Activated CD8-positive, alpha-beta memory T cell treated with anti-CD3 and anti-CD28 coated beads, Interleukin-2, amount 50 U/mL, for 4 hours (primary cell): ENCODE measurements around the gene GALNT9.
"Not testable (repeated sequence)": the region's sequence is repeated elsewhere in the genome, so short reads cannot be mapped to it uniquely, and the experiment has no call there.

Experiments used
- DNase-seq: peaks from one replicate; pipeline ENCODE4 v3.0.0-alpha.2; 2020

Gene GALNT9

GRCh38 chr12:132358241-132359225 lies 29.1 kb upstream of the GALNT9 start:
- DNase-seq, result not testable (repeated sequence)

DNA sequence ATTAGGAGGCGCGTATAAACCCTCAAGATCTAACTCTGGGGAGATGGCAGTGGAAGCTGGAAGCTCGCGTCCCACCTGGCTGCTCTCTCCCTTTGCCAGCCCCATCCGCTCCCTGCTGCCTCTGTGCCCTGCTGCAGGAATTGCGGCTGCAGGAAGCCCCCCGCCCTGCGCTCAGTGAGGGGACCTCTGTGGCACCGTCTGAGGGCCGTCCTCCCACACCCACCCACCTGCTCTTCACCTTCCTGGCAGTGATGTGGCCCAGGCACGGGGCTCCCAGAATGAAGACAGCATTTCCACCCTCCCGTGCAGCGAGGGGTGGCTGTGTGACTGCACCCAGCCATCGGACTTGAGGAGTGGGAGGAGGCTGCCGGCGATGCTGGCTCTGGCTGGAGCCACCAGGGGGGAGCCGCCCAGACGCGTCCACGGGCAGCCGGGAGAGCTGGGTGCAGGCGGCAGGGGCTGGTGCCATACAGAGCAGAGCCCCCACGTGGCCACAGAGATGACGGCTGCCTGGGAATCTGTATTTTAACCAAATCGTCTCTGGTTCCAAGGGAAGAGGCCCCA lies 28.3 kb upstream of the GALNT9 start:
- peak; percentile 2 for DNase-seq

DNA sequence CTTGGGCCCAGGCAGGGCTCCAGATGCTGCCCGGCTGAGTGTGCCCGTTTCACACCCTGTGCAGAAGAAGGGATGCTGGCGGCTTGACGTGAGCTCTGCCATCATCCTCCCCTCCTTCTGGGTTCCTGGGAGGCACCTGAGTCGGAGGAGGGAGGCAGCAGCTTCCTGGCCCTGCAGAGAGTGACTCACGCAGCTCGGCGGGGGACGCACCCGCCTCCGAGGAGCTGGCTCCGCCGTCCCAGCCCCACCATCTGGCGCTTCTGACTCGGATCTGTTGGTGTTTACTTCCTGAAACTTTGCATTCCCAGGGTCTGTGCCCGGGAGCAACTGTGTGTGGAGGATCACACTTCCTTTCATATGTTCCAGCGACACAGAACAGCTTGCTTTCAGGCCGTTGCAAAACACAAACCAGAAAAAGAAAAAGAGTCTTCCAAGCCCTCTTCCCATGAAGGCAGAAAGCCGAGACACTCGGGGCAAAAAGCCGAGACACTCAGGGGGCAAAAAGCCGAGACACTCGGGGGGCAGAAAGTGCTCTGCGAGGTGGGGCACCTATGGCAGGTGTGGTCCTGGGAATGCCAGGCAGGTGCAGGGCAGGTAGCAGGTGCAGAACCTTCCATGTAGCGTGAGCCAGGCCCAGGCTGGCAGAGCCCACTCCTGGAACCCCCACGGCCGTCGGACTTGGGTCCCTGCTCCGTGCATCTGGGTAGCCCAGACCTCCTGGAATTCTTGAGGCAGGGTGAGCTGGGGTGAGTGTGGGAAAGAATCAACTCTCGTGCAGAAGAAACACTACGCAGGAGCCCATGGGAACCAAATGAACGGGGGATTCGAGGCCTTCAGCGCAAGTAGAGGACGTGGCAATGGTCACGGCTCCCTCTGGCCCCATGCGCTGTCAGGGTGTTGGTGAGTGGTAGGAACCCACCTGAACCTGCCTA lies 27.6 kb upstream of the GALNT9 start:
- peak; percentile 13 for DNase-seq

GRCh38 chr12:132355742-132356681 lies 26.6 kb upstream of the GALNT9 start:
- DNase-seq, result peak; percentile 10

DNA sequence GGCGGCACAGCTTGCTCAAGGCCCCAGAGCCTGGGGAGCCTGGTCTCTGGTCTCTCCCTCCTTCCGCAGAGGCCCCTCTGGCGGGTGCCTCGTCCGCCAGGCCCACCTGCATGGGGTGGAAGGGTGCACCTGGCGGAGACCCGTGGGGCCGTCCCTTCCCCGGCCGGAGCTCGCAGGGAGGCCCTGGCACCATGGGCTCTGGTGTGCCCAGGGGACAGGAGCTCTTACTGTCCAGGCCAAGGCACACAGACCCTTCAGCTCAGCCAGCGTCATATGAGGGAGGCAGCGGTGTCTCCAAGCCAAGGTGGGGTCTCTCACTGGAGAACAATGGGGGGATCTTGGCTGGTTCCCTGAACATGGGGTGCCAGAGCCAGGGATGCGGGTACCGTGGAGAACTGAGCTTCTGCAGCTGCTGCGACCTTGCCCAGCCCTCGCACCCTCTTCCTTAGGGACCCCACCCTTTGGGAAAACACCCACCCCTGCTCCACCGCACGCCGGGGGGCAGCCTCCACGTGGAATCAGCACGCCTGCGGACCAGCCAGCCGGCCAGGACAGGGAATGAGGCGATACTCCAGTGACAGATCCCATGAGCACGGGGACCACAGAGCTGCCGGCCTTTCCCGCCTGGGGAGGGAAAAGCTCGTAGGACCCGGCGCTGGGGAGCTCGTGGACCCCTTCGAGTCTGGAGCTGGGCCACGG lies 25.7 kb upstream of the GALNT9 start:
- DNase-seq, result peak; percentile 7

DNA sequence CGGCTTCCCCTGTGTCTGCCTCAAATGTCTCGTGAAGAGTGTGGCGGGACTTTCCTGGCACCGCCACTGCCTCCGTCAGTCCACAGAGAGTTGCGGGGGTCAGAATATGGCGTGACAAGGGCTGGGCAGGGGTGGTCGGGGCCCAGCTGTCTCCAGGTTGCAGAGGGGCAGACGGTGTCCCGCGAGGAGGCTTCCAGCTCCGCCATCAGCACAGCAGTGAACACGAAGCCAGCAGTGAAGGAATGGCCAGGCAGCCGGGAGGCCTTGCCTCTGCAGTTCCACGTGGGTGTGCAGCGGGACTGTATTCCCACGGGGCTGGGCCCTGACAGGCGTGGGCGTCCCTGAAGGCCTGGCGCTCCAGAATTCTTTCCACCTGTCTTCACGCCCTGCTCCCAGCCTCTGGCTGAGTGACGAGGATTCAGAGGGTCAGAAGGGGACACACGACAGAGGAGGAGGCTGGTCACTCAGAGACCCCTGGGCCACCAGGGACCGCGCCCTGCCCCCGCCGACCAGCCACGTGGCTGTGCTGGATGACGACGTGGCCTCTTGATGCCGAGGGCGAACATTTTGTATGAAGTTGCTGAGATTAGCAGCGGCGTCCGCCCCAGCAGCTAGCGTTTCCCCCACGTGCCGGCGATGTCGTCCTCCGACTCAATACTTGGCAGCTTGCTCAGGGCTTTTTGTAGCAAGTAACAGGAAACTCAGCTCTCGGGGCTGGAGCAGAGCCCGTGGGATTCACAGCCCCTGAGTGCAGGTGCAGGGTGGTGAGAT lies 25.0 kb upstream of the GALNT9 start:
- DNase-seq, result no peak

DNA sequence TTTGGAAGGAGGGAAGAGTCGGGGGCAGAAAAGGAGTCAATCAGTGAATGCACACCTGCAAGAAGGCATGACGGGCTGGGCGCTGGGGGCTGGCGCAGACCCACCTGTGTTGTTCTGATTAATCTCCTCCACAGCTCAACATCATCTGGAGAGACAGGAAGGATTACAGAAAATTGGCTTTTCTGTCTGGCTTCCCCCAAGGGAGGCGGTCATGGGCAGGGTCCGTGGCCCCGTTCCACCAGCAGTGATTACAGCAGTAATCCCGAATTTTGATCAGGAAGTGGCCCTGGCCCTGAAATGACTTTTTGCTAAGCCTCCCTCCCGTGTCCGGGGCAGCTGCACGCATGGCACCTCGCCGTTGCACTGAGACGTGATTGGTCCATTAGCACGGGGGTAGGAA lies 24.4 kb upstream of the GALNT9 start:
- no peak for DNase-seq

DNA sequence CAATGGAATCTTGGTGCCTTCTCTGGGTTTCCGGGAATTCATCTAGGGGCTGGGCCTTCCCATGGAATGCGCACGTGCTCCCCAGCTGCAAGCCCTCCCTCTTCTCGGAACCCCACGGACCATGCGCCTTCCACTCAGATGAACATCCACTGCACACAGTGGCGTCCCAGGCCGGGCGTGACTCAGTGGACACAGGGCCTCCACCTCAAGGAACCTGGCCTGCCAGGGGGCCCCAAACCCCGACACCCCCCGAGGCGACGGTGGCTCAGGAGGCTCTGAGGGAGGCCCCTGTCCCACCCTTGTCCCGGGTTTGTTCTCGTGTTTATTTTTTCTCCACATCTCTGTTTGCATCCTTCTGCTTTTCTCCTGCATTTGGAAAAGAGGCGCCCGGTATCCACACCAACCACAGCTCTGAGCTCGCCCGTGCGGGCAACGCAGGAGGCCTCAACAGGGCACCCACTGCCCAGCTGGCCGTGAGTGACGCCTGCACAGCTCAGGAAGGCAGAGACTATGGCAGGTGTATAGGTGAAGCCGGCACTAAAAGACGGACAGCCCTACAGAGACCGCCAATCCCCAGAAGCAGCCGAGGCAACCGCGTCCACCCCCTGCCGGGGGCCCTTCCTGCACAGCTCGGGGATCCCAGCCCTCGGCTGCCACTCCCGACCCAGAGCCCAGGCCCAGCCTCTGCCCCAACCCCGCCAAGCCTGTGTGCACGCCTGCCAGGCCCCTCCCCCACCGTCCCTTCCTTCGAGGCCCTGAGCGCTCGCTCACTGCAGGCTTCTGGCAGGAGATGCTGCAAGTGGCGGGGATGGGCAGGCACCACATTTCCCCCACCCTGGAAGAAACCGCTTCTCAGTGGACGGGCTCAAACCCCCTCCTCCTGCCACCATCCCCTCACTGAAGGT lies 23.8 kb upstream of the GALNT9 start:
- no peak for DNase-seq

- no peak for DNase-seq
Measured at GRCh38 chr12:132351751-132352495, 22.5 kb upstream of the GALNT9 start.

DNA sequence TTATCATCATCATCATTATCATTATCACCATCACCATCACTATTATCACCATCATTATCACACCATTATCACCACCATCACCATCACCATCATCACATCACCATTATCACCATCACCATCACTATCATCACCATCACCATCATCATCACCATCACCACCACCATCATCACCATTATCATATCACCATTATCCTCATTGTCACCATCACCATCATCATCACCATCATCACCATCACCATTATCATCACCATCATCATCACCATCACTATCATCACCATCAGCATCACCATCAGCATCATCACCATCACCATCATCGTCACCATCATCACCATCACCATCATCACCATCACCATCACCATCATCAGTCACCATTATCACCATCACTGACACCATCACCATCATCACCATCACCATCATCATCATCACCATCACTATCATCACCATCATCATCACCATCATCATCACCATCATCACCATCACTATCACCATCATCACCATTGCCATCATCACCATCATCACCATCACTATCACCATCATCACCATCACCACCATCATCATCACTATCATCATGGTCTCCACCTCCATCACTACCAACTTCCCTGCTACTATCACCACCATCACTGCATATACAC lies 20.2 kb upstream of the GALNT9 start:
- DNase-seq, result no peak

- DNase-seq, result no peak
Measured at GRCh38 chr12:132348176-132348575, 18.8 kb upstream of the GALNT9 start.

GRCh38 chr12:132347176-132347855 lies 17.9 kb upstream of the GALNT9 start:
- DNase-seq, result no peak

DNA sequence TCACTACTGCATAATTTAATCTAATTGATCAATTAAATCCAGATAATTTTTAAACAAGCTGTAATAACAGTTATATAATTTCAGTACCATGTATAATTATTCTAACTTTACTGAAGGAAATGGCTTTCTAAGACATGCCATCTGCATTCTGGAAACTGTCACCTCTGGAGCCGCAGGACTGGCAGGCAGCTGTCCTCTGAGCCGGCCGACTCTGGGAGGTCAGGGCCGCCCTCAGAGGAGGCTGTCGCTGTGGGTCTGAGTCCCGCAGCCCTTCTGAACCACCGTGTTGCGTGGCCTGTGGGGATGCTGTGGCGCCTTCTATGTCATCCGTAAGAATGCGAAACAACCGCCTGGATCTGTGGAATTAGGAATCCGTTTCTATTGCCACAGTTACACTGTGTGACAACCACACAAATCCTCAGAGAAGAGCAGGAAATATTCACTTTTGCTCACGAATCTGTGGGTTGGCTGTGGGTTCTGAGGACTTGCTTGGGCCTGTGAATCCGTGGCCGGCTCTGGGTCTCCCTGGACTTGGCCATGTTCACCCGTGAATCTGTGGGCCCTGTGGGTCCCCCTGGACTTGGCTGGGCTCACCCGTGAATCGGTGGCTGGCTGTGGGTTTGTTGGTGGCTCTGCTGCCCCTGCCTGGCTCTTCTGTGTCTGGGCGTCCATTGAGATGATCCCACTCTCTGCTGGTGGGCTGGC lies 17.2 kb upstream of the GALNT9 start:
- DNase-seq, result no peak

GRCh38 chr12:132345561-132346200 lies 16.3 kb upstream of the GALNT9 start:
- DNase-seq, result no peak

GRCh38 chr12:132345126-132345525 lies 15.7 kb upstream of the GALNT9 start:
- DNase-seq, result no peak

- DNase-seq, result no peak
Measured at GRCh38 chr12:132344601-132345000, 15.2 kb upstream of the GALNT9 start.
